ENCODE measurements around the gene PIK3CD. TPM values are rescaled to one million over a fixed set of nuclear protein-coding genes. Genes with fewer than 3 reads are reported as not detected.

Gene PIK3CD
- total and polyA plus RNA-seq, 10 of the 15 experiments (the other 5 are each of a cell fraction or from before 2014, with no cell fraction given) = 7.0 to 101 (median 51.1) TPM

DNA sequence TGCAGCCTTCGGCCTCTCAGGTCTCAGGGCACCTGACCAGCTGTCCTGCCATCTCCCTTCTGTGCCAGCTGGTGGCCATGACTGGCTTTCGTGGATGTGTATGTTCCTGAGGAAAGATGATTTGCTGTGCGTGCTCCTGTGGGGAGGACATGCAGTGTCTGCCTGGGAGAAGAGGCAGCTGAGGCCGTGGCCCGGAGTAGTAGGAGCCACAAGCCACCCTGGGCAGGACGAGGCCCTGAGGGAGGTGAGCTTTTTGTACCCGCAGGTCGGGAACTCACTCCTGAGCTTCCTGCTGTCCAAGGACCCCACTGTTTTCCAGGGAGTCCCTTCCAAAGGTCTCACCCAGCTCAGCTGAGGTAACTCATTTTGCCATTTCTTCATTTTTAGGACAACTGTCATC is 58.5 kb downstream of the PIK3CD start:
- no peaks in the 10 kb centered on the region for H4K20me1 ChIP-seq (ENCODE audit: control insufficient read depth, insufficient read depth)
- 90% methylated on average over 8 of the region's 8 CpGs for WGBS (ENCODE audit: insufficient coverage, insufficient replicate concordance, low lambda C conversion rate, missing lambda C conversion rate)
- FAIRE-seq = no peak
- no peak for ATAC-seq
- SMC1A ChIA-PET (ENCODE audit: uncharacterized antibody, unreplicated experiment) = interaction anchor here (1.1 kb wide), 1 partner anchor 85 kb away, joined by 3 read pairs; no protein-coding TSS in a partner anchor
- H3K27ac ChIP-seq (ENCODE audit: control insufficient read depth, insufficient read depth) = no peak overlapping the region
- CTCF ChIA-PET = no interaction called here
- no peaks in the 10 kb centered on the region for H3K9me3 ChIP-seq (replicated peaks; ENCODE audit: control insufficient read depth, insufficient read depth, low read length)
- RAD21 ChIA-PET (ENCODE audit: unreplicated experiment) = interaction anchor here (0.8 kb wide), 1 partner anchor 55 kb away, joined by 3 read pairs; no protein-coding TSS in a partner anchor
- peaks cover 17 to 32% of the 10 kb centered on the region in 2 experiments for H3K36me3 ChIP-seq (ENCODE audit: control insufficient read depth in 2 of 2, insufficient read depth in 2 of 2, low read length in 1 of 2)
- in situ Hi-C loops (cut with MboI) (no loop called here), intact Hi-C loops (cut with micrococcal nuclease; ENCODE audit: unreplicated experiment) (no loop called here)
- POLR2A ChIA-PET = no interaction called here
- H3K4me3 ChIP-seq = no peak overlapping the region
- no peak overlapping the region for H3K9ac ChIP-seq (ENCODE audit: control insufficient read depth, insufficient read depth, low read length)
- H3K79me2 ChIP-seq (ENCODE audit: control insufficient read depth, insufficient read depth, low read length) = peaks cover 6% of the 10 kb centered on the region
- H3K4me2 ChIP-seq (ENCODE audit: control insufficient read depth, insufficient read depth) = no peak overlapping the region
- no peak for DNase-seq (ENCODE audit: low read depth, low spot score)
- no peak overlapping the region for H2AFZ ChIP-seq (ENCODE audit: control insufficient read depth, low read depth, low read length)
- BruUV-seq (replicated peaks) = no TSS peak
- H3K4me1 ChIP-seq (ENCODE audit: control insufficient read depth, insufficient read depth, low read length) = no peaks in the 10 kb centered on the region; the same call in none of the 2 replicates
- TF ChIP-seq RUNX3 (IDR thresholded peaks at IDR 0.05; ENCODE audit: low read length) = no peak
- TF ChIP-seq CREM (IDR thresholded peaks at IDR 0.05; ENCODE audit: low read depth) = no peak
- TF ChIP-seq, protein P1, sequence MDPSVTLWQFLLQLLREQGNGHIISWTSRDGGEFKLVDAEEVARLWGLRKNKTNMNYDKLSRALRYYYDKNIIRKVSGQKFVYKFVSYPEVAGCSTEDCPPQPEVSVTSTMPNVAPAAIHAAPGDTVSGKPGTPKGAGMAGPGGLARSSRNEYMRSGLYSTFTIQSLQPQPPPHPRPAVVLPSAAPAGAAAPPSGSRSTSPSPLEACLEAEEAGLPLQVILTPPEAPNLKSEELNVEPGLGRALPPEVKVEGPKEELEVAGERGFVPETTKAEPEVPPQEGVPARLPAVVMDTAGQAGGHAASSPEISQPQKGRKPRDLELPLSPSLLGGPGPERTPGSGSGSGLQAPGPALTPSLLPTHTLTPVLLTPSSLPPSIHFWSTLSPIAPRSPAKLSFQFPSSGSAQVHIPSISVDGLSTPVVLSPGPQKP (IDR thresholded peaks at IDR 0.05; ENCODE audit: low read depth, low read length) = no peak
- no peak for TF ChIP-seq ZBED1 (IDR thresholded peaks at IDR 0.05; ENCODE audit: borderline replicate concordance)
- no peak for TF ChIP-seq ZBTB11 (CRISPR knock-in tag; IDR thresholded peaks at IDR 0.05)
- no peak for TF ChIP-seq STAT3 (IDR thresholded peaks at IDR 0.05; ENCODE audit: low read depth, low read length)
- H3K27me3 ChIP-seq (replicated peaks in 1 of 2; ENCODE audit: control insufficient read depth in 2 of 2, insufficient read depth in 2 of 2, low read length in 1 of 2) = no peaks in the 10 kb centered on the region
